ENCODE measurements around the gene RANBP9.

The RANBP9 gene

DNA sequence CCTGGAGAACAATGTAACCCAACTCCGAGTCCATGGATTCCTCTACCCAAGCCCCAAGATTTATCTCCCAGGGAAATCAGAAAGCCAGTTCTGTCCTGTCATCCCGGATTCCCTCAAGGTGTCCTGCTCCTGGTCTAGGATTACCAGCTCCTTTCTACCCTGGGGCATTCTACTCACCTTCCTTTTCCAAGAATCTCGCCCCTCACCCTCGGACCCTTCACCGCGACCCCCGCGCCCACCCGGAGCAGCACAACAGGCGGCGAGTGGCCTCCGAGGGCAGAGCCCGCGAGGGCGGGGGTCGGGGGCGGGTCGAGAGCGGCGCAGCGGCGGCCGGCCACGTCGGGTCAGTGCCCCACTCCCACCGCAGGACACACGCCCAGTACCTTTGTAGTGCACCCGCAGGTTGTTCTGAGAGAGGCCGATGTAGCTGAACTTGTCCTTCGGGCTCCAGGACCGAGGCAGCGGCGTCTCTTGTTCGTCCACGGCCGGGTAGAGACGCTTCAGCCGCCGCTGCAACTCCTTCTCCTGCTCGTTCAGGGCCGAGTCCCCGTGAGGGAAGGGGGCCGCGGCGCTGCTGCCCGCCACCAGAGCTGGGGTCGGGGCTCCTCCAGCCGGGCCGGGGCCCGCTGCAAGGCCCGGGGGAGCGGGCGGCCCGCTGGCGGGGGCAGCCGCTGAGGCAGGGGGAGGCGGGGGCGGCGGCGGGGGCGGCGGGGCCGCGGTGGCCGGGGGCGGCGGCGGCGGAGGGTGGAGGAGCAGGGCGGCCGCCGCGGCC is 897 bp downstream of the RANBP9 start:
- no peak for DNase-seq

DNA sequence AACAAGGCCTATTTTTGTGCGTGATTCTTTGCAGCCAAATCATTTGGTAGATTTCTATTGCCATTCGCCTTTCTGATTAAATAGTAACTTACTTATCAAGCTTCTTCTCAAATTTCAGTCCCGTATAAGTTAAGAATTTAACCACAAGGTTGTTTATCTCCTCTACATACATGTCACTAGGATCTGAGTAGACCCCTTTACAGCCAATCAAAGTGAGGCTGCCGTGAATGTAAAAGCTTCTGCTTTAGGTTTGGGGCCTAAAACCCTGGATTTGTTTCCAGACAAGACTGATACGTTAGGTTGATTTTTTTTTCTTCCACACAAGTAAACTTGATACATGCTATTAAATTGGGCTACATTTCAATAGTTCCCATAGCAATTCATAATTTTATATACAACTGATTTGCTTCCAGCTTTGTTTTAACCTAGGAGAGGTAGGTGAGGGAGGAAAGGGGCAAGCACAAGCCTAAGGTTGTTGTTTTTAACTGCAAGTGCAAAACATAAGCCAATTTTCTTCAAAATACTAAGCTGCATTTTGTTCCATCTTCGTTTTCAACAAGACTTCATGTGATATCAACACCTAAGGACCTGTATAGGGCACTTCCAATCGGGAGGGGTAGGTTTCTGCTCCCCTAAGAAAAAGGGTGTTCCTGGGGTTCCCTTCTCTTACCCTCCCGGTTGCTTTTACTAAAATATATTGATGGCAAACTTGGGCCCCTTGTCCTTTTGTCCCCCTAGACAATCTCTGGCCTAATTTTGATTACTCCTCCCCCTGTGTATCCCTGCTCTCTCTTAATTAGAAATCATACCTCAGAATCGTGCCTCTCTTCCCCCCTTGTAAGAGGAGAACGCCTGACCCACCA is 1.7 kb downstream of the RANBP9 start:
- peak; percentile 42 for DNase-seq

DNA sequence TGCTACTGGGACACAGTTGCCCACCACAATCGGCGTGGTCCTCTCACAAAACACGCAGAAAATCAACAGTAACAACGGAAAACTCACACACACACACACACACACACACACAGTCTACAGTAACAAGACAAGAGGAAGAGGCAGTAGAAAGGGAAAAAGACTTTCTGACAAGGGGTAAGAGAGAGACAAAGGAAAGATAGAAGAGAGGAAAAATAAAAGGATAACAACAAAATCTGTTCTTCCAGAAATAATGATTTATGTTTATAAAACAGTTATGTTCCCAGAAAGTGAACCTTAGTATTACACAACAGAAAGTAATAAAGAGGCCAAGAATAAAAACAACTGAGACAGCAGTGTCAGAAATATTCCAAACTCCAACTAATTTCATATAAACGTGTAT is 2.9 kb downstream of the RANBP9 start:
- no peak for DNase-seq

DNA sequence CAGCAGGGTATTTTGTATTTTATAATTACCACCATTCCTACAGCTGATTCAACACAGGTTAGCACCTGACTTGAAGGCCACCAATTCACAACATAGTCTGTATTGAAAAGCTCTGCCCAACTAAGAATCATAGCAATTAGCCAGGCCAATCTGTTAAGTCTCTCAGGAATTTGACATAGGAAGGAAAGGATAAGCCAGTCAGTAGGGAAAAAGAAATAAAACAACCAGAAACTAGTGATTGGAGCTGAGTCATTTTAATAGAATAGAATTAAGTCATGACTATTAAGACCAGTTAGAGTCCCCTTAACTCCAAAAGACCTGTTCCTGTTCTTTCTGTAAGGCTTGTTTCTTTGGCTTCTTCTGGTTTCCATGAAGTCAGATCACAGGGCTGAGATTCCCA is 8.1 kb downstream of the RANBP9 start:
- DNase-seq, result no peak

DNA sequence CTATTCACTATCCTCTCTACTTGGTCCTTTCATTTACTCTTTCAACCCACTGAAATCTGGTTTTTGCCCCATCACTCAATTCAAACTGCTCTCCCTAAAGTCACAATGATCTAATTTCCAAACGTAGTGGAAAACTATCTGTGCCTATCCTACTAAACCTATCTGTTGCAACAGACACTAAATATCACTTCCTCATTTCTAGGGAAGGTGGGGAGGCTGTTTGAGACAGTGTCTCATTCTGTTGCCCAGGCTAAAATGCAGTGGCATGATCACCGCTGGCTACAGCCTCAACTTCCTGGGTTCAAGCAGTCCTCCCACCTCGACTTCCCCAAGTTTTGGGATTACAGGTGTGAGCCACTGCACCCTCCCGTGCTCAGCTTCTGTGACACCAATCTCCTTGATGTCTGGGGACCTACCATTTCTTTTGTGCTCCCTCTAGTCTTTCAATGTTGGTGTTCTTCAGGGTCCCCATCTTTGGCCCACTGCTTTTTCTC is 8.8 kb downstream of the RANBP9 start:
- DNase-seq, result no peak

DNA sequence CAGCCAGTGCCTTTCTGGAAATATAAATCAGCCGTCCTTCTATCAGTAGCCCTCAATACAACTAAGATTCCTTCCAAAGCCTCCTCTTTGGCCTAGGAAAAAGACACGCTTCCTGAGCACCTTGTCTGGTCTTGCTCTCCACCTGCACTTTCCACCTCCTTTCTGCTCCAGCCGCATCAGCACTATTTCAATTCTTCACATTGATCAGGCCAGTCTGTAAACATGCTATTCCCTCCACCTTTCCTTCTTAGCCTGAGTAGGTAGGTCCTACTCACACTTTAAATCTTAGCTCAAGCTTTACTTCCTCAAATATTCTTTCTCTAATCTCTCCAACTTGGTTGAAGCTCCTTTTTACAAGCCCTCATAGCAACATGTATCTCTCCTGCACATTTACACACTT is 11.4 kb downstream of the RANBP9 start:
- DNase-seq, result no peak

DNA sequence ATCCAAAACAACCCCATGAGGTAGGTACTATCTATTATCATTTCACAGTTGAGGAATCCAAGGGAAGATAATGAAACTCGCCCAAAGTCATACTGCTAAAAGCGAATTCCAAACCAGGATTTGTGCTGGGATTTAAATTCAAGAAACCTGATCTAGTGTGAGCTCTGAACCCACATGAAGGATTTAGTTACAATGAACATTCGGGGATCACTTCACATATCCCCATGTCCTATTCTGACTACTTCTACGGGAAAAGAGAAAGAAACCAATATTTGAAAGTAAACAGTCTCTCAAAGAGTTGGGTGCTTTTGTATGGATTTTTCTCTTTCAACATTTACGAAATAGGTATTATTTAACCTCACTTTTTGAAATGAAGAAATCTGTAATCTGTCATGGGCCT is 12.9 kb downstream of the RANBP9 start:
- DNase-seq, result no peak

DNA sequence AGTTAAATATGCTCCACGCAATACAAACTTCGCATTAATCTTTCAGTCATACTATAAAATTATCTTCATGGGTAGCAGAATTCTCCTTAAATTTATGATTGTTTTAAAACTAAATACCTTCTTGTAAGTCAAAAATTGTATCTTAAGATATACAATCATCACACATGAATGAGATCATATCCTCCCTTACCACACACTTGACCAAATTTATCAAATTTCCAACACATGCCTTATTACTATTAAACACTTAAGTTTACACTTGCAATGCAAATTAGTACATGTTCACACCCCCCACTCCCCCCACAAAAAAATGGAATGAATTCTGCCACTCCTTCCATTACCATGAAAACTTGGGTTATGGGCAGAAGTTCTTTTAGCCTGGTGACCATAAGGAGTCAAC is 13.8 kb downstream of the RANBP9 start:
- DNase-seq, result no peak

DNA sequence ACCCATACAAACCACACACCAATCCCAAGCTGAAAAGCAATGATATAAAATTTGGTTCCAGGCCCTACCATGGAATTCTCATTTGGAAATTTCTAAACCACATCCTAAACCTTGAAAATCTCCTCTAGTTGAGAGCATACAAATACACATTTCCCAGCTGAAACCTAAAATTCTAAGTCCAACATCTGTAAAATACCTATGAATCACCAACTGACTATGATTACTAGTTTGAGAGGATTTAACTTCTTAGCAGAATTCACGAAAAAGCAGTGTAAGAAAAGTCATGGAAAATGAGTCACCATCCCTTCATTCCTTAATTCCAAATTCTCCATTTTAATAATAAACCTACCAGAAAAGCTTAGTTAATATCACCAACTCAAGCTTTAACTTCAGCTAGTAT is 15.4 kb downstream of the RANBP9 start:
- DNase-seq, result no peak

DNA sequence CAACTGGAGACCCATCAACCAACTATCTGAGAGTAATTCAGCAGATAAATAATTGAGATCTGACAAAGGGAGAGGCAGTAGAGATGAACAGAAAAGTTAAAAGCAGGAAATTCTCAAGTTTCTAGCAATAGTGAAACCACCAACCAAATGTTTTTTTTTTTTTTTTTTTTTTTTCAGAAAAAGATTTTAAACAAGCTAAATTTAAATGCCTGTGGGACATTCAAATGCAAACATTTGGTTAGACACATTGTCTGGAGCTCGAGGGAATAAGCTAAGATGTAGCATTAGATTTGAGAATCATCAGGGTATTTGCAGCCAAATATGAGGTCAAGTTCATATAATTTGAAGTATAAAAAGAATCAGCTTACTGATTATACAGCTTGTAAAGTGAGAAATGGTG is 16.4 kb downstream of the RANBP9 start:
- DNase-seq, result no peak

DNA sequence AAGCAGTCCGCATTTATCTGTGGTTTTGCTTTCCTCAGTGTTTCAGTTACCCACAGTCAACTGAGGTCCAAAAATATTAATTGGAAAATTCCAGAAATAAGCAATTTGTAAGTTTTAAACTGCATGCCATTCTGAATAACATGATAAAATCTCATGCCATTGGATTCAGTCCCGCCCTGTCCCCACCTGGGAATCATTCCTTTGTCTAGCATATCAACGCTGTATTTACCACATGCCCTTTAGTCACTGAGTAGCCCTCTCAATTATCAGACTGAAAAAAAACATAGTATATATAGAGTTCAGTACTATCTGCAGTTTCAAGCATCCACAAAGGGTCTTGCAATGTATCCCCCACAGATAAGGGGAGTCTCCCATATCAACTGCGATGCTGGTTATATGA is 17.1 kb downstream of the RANBP9 start:
- DNase-seq, result no peak

DNA sequence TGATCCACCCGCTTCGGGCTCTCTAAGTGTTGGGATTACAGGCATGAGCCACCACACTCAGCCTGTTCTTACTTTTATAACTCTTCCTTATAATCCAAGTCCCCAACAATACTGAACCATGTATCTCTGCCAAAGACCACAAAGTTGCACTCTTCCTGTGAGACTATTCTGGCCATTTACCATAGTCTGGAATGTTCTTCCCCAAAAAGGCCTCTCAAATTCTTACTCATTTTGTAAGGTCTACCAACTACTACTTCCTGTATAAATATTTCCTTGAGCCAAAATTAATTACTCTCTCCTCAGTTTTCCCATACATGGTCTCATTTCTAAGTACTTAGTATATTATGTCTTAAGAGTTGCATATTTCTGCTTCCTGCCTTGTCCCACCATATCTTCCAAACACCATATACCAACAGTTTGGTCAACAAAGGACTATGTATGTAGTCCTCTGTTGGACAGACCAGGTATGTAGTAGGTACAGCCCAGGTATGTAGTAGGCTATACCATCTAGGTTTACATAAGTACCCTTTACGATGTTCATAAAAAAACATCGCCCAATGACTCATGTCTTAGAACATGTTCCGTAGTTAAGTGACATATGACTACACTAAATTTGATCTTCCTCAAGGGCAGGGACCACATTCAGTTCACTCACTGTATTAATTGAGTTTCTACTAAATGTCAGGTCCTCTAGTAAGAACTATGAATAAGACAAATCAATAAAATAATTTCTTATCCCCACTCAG is 22.0 kb downstream of the RANBP9 start:
- no peak for DNase-seq

DNA sequence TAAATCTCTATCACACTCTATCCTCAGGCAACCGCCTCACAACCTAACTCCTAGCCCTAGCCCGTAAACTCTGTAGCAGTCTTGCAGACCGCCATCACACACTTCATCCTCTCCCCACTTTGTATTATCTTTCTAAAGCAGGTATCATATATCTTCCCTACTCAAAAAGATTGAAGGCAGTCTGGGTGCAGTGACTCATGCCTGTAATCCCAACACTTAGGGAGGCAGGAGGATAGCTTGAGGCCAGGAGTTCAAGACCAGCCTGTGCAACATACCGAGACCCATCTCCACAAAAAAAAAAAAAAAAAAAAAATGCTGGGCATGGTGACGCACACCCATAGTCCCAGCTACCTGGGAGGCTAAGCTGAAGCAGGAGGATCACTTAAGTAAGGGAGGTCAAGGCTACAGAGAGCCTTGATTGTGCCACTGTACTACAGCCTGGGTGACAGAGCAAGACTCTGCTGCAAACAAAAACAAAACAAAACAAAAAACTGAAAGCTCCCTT is 22.9 kb downstream of the RANBP9 start:
- DNase-seq, result no peak

DNA sequence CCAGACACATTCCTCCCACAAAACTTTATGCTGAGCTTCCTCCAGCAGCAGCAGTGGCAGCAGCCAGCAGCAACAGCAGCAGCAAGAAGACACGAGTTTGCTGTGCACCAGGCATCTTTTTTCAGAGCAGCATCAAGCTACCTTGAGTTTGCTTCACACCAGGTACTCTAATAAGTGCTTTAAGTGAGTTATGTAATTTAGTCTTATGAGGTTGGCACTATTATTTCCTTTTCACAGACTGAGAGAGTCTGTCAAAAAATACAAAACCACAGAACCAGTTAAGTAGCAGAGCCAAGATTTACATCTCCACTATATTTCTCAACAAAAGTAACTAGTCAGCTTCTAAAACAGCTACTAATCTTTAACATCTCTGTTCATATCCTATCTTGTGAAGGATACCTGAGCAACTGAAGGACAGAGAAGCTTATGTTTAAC is 23.7 kb downstream of the RANBP9 start:
- DNase-seq, result no peak

DNA sequence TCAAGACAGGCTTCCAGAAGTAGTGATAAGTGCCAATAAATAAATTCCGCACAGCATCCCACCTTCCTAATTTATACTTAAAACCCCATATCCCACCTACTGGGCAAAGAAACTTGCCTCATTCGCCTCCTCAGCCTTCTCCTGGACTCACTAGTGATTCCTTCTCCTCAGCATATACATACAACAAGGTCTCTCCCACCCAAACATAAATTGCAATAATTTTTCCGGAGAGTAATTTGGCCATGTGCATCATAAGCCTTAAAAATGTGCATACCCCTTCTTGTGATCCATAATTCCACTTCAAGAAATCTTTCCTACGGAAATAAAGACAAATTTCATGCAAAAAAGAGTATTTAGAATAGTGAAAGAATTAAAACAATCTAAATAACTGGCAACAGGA is 26.8 kb downstream of the RANBP9 start:
- DNase-seq, result no peak

DNA sequence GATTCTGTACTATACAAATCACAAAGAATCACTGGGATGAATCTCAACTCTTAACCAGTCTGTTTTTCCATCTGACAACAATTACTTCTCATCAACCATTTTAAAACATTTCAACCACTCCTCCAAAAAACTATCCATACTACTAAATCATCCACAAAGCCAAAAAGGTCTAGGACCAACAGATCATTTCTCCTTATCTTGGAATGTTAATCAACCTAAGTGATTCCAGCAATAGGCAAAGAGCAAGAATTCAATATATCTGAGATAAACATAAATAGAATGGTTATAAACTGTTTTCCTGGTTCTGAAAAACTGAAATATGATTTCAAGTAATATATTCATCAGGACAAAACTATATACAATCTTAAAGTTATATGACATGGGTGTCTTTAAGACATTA is 28.6 kb downstream of the RANBP9 start:
- no peak for DNase-seq

DNA sequence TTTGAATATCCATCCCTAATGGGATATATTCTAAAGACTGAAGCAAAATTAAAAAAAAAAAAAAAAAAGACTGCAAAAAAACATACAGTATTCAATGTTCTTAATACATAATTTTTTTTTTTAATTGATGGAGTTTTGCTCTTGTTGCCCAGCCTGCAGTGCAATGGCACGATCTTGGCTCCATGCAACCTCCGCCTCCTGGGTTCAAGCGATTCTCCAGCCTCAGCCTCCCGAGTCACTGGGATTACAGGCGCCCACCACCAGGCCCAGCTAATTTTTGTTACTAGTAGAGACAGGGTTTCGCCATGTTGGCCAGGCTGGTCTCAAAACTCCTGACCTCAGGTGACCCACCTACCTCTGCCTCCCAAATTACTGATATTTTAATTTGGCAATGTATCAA is 29.3 kb downstream of the RANBP9 start:
- DNase-seq, result no peak

DNA sequence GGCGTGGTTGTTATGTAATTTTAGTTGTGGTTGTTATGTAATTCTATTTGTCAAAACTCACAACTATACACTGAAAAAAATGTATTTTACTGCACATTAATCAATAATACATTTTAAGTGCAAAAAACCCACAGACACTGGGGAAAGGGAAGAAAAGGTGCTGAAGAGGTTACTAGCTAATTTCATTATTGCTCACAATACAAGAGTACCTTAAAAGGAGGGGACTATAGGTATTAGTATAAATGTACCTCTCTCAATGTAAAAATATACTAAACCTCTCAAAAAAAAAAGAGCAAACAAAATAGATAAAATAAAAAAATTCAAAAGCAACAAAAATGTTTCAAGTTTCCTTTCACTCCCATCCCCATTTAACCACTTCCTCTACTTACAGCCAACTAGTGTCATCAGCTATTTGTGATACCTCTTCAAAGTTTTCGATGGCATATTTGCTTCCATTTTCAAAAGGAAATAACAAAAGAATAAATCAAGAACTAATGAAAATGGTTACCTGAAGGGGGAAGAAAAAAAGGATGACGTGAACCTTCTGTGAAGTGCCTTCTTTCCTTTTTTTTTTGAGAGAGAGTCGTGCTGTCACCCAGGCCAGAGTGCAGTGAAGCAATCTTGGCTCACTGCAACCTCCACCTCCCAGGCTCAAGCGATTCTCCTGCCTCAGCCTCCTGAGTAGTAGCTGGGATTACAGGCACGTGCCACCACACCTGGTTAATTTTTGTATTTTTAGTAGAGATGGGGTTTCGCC is 30.2 kb downstream of the RANBP9 start:
- DNase-seq, result peak; percentile 49

DNA sequence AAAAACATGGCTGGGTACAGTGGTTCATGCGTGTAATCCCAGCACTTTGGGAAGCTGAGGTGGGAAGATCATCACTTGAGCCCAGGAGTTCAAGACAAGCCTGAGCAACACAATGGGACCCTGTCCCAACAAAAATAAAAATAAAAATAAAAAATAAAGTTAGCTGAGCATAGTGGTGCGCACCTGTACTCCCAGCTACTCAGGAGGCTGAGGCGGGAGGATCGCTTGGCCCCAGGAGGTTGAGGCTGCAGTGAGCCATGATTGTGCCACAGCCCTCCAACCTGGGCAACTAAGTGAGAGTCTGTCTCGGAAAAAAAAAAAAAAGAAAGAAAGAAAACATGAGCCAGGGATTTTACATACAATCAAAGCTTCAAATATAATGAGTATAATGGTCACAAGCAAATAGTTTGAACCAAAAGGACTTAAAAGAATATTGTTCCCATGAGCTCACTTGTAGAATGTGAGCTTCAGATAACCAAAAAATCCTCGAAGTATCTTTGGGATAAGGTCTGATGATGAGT is 31.1 kb downstream of the RANBP9 start:
- DNase-seq, result no peak

DNA sequence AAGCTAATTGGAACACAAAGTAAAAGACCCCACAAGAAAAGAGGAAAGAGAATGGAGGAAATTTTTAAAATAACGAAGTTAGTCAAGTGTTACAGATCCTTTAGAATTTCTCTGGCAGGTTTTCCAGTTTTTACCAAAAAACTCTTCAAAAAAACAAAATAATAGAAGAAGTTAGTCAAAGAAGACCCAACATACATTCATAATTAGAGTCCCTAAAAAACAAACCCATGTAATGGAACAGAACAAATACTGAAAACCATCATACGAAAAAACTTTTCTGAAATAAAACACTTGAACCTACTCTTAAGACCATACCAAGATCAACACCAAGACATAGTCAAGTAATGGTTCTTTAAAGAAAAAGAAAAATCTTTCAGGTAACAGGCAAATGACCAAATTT is 31.6 kb downstream of the RANBP9 start:
- no peak for DNase-seq

DNA sequence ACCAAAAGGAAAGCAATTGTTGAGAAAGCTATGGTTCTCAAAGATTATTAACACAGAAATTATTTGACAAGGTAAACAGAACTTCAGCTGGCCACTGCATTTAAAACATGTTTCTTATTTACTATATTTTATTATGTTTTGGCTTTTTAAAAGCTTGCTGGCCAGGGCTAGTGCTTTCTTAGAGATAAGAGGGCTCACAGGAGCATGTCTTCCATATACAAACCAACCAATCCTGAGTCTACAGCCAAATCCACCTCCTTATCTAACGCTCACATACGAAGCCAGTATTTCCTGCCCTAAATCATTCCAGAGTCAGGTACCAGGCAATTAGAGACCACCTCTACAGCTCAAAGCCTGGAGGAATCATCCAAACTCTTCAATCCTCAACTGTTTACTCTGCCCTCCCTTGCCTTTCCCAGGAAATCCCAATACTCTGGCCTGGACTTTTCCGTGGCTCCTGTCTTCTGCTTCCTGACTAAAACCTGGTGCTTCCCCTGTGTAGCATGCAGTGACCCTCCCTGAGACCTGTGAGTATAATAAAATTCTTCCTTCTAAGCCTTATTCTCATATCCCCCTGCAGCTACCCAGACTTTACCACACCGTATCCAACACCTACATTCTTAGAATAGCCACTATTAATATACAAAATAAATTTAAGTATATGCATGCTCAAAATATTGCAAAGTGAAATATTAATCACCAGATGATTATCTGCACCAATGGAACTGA is 33.2 kb downstream of the RANBP9 start:
- no peak for DNase-seq

DNA sequence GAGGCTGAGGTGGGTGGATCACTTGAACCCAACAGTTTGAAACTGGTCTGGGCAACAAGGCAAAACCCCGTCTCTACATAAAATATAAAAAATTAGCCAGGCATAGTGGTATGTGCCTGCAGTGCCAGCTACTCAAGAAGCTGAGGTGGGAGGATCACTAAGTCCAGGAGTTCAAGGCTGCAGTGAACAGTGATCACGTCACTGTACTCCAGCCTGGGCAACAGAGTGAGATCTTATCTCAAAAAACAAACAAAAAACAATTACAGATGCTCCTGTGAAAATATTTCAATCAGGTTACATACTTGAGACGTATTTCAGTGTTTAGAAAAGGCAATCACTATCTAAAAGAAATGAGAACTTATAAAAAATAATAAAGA is 33.8 kb downstream of the RANBP9 start:
- DNase-seq, result no peak

Data from KG1 (cell line).